NCI-H187 treated with DMSO at 0.1 percent for 48 hours (cell line): Measurements from ENCODE around the gene GZMM.
A peak's percentile ranks its signal among the peaks of the same experiment; 100 is the strongest.
"Not testable (repeated sequence)": the region's sequence is repeated elsewhere in the genome, so short reads cannot be mapped to it uniquely, and the experiment has no call there.

ENCODE experiments used
- DNase-seq: peaks from one replicate; lab custom pipeline; 2025; lab: John Stamatoyannopoulos, UW

GZMM gene

DNA sequence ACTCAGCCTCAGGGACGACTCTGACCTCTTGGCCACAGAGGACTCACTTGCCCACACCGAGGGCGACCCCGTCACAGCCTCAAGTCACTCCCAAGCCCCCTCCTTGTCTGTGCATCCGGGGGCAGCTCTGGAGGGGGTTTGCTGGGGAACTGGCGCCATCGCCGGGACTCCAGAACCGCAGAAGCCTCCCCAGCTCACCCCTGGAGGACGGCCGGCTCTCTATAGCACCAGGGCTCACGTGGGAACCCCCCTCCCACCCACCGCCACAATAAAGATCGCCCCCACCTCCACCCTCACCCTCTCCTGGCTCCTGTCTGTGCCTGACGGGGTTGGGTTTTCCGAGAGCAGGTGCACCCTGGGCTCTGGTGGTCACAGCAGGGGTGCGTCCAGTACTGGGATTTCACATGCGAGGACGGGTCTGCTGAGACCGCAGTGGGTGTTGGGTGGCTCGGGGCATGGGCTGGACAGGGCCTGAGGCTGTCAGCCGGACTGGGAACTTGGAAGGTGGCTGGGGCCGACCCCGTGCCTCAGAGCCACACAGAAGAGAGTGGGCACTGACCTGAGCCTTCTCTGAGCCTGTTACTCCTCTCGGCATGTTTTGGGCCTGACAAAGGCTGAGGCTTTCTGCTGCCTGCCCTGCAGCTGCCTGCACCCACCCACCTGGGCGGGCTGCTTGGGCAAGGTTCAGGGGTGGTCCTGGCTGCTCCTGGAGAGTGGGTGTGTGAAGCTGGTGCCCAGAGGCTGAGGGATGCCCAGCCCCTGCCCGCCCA lies 39.5 kb downstream of the GZMM start:
- DNase-seq, result no peak

DNA sequence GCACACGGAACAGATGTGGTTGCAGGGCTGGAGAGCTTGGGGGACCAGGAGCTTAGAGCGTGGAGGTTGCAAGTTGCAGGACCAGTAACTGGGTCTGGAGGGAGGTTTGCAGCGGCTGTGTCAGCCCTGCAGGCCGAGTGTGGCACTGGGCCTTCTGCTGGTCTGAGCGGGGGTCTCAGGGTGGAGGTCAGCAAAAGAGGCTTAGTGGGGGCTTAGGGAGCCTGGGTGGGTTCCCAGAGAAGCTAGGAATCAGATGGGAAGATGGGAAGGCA lies 40.1 kb downstream of the GZMM start:
- no peak for DNase-seq

DNA sequence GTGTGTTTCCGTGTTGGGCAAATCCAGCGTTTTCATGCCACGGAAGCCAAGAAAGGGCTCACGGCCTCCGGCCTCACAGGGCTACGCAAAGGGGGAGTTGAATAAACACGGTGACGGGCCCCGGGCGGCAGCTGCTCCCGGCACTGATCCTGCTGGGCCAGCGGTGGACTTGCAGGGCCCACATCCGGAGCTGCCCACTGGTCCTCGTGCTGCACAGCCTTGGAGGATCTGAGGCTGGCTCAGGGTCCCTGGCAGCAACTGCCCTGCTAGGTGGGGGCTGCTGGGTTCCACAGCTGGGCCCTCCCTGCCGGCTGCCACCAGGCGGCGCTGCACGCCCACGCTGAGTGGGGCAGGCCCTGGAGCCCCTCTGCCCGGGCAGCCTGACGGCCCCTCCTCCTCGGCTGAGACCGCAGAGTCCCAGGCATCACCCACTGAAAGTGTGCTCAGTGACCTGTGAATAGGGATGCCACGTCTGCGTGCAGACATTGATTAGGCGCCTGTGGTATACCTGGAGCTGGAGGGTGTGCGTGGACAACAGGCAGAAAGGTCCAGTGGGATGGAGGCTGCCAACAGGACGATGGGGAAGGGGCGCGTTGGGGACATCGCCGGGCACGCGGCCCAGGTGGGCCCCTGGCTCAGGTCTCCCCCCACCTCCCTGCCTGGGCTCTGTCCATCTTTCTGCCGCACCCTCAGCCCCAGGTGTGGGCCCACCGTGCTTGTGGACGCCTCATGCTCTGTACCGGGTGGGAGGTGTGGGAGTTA lies 40.6 kb downstream of the GZMM start:
- DNase-seq, result no peak

DNA sequence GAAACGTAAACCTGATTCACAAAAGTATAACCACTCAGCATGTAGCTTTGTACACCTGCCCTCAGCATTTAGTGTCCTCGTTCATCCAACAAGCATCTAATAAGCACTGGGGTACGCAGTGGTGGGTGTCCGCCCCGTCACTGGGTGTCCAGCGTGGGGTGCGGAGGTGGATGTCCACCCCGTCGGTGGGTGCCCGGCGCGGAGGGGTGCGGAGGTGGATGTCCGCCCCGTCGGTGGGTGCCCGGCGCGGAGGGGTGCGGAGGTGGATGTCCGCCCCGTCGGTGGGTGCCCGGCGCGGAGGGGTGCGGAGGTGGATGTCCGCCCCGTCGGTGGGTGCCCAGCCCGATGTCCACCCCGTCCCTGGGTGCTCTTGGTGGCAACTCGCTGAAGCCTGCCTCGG lies 41.3 kb downstream of the GZMM start:
- DNase-seq, result not testable (repeated sequence)

DNA sequence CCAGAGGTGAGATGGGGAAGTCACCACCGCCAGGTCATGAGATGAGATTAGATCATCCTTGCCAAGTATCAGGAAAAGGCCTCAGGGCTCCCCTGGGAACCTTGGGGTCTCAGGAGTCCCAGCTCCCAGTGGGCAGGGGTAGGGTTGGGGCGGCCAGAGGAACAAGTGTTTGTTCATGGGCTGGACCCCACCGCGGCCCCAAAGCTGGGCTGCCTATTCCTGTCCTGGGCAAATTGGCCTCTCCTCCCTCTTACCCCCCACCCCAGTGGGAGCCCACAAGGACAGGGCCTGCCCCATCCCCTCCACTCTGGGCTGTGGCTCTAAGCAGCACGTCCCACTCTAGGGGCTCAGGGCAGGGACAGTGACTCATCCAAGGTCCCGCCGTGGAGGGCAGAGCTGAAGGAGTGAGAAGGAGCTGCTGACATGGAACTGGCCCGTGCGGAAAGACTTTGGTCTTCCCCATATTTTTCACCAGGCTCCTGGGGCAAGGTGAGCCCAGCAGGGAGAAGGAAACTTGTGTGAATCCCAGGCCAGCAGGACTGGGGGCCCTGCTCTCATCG lies 41.8 kb downstream of the GZMM start:
- DNase-seq, result no peak

DNA sequence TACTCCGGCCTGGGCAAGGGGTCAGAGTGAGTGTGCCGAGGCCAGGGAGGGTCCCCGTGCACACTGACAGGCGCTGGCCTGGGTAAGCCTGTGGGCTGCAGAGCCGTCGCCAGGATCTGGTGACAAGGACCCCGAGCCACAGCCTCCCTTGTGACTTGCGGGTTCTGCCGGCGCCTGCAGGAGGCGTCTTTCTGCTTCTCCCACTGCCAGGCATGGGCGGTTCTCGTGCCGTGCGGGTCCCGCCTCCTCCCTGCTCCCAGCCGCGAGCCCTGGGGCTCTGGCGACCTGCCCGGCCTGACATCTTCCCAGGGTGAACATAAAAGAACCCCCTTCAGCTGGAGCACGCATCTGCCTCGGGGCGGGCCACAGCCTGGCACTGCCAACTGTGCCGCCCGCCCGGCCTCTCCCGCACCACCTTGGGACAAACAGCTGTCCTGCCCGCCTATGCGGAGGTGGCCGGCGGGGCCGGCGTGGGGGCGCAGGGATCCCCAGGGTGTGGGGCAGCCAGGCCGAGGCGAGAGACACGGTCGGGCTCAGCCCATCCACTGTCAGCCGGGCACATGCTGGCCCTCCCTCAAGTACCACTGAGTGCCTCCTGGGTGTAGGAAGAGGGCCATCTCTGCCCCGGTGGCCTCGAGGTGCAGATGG lies 44.4 kb downstream of the GZMM start:
- DNase-seq, result peak; percentile 10

DNA sequence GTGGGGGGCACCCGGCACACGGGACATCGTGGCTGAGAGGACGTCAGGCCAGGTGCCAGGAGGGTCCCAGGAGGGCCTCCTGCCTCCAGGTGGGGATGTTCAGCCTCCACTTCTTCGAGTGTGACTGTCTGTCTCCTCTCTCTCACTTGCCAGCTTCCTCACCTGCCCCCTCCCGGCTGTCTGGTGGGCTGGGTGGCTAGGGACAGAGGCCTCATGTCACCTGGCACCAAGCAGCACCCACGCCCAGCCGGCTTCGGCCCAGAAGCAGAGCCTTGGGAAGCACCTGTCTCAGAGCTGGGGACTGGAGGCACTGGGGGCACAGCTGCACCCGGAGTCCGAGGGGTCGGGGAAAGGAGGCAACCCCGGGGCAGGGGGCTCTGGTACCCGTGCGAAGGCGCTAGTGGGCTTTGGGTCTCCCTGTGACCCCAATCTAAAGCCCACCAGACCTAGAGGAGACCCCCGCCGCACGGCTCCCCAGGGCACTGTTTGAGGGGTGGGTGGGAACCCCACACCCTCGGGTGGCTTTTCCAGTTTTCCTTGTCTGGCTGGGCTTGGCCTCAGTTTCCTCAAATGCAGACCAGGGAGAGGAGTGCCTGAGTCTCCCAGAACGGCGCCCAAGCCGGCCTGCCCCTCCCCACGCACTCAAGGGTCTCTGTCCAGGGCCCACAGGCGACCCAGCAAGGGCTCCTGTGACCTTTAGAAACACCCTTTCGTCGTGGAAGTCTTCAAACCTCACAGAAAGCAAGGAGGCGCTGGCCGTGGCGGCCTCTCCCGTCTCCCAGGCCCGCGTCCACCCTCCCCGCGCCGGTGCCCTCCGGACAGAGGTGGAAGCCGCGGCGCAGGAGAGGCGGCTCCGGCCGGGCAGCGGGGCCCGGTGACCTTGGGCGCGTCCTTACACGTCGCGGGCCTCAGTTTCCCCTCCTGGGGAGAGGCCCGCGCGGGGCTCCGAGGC lies 45.2 kb downstream of the GZMM start:
- DNase-seq, result no peak

DNA sequence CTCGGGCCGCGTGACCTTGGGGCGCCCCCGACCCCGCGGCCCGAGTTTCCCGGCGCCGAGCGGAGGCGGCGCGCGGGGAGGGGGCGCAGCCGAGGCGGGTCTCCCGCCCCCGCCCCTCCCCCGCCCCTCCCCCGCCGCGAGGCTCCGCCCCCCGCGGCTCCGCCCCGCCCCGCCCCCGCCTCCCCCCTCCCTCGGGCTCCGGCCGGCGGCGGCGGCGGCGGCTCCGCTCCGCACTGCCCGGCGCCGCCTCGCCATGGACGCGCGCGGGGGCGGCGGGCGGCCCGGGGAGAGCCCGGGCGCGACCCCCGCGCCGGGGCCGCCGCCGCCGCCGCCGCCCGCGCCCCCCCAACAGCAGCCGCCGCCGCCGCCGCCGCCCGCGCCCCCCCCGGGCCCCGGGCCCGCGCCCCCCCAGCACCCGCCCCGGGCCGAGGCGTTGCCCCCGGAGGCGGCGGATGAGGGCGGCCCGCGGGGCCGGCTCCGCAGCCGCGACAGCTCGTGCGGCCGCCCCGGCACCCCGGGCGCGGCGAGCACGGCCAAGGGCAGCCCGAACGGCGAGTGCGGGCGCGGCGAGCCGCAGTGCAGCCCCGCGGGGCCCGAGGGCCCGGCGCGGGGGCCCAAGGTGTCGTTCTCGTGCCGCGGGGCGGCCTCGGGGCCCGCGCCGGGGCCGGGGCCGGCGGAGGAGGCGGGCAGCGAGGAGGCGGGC lies 46.0 kb downstream of the GZMM start, which contains the start of gene HCN2:
TSS of gene HCN2 (plus strand) at position 189 of the 703 bp plus-strand sequence. CDS start at position 254, 65 bp downstream.
- DNase-seq, result no peak

DNA sequence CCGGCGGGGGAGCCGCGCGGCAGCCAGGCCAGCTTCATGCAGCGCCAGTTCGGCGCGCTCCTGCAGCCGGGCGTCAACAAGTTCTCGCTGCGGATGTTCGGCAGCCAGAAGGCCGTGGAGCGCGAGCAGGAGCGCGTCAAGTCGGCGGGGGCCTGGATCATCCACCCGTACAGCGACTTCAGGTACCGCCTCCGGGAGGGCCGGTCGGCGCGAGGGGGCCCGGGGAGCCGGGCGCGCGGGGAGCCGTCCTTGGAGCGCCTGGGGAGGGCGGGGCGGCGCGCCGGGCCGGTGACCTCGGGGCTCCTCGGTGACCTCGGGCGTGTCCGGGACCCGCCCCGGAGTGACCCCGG lies 46.5 kb downstream of the GZMM start:
- DNase-seq, result no peak

DNA sequence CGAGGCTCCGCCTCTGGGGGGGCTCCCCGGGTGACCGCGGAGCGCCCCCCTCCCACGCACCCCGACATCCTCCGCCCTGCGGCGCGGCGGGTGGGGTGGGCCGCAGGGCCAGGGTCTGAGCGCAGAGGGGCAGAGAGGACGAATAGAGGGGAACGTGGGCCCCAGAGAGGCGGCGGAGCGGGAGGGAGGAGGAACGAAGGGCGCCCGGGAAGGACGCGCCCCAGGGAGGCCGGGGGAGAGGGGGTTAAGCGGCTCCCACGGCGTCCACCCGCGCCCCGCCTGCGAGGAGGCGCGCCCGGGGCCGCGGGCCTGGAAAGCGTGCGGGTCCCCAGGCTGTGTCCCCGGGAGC lies 46.9 kb downstream of the GZMM start:
- DNase-seq, result no peak

DNA sequence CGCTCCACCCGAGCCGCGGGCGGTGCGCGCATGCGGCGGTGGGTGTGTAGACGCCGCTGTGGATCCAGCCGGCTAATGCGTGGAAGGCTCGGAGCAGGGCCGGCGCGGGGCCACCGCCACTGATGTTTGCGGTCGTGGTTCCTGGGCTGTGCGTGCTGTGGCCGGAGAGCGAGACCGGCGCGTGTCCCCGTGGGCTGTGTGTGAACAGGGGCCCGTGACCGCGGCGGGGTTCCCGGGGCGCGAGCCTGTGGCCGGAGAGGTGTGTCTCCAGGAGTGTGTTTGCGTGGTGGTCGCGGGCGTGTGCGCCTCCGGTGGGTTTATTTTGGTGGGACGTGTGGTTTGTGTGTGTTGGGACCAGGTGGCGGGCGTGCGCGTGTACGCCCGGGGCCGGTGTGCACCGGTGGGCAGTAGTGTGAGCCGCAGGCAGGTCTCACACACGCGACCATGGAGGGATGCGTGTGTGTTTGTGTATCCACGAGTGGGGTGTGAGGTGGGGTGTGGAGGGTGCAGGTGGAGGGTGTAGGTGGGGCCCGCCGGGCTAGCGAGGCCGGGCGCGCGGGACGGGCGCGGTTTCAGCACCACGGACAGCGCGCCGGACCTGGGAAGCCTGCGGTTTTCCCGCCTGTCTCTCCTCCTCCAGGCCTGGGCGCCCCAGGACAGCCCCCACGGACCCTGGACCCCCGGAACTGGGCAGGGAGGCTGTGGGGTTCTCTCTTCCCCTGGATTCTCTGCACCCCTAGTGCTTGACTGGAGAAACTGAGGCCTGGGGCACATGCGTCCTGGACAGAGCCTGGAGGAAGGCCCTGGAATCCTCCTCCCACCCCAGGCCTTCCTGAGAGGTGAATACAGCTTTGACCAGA lies 47.5 kb downstream of the GZMM start:
- DNase-seq, result no peak

DNA sequence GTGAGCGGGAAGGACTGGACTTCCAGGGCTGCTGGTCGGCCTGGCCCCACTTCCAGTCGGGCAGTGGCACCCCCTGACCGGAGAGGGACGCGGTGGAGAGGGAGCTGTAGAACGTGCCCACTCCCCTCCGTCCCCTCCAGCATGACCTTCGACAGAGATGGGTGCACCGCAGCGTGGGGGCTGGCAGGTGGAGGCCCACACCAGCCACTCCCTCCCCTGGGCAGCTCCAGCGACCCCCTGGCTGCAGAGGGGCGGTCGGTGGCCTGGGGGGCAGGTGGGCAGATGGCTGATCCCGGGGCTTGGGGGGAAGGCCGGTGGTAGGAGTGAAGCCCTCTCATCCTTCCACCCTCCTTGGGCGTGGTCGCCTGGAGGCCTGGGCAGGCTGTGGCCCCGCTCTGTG lies 48.2 kb downstream of the GZMM start:
- no peak for DNase-seq

DNA sequence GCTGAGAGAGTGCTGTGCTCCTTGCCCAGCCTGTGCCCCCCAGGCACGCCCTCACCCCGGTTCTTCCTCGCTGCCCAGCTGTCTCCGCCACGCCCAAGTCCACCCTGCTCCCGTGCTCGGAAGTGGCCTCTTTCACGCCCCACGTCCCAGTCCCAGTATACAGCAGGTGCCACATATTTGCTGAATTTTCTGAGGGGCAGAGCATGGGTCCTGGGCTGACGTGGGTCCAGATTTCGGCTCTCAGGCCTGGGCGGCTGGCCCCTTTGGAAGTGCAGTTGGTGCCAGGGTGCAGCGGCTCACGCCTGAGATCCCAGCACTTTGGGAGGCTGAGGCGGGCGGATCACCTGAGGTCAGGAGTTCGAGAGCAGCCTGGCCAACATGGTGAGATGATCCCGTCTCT lies 49.2 kb downstream of the GZMM start:
- no peak for DNase-seq

DNA sequence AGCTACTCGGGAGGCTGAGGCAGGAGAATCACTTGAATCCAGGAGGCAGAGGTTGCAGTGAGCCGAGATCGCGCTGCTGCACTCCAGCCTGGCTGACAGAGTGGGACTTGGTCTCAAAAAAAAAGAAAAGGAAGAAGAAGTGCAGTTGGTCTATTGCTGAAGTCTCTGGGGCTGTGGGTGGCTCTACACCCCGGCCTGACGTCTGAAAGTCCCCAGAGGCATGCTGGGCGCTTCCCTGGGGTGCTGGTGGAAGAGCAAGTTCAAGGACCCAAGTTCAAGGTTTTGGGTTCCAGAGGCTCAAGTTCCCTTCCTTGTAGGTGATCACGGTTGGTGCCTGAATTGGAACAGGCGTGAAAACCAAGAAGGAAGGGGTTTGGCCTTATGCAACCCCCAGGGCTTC lies 49.7 kb downstream of the GZMM start:
- no peak for DNase-seq

DNA sequence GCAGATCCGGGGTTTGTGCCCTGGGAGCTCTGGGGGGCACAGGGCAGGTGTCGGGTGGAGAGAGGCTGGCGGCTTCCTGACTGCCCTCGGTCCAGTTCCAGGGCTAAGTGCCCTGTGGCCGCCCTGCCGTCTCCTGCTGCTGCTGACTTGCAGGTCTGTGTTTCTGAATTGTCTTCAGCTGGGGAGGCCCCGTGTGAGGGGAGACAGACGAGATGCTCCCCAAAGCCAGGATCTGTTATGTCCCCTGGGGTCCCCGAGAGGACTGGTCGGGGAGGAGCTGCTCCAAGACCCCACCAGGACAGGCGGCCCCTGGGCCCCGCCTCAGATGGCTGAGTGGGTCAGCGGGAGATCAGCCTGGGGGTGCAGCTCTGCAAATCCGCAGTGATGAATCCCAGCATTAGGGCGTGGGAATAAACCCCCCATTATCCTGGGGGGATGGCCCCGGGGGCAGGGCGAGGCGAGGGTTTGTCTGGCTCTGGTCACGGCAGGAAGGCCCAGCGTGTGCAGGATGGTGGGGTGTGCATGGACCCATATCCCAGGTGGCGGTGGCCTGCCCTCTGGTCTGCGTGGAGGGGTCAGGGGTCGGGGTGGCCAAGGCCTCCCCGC lies 50.5 kb downstream of the GZMM start:
- no peak for DNase-seq

DNA sequence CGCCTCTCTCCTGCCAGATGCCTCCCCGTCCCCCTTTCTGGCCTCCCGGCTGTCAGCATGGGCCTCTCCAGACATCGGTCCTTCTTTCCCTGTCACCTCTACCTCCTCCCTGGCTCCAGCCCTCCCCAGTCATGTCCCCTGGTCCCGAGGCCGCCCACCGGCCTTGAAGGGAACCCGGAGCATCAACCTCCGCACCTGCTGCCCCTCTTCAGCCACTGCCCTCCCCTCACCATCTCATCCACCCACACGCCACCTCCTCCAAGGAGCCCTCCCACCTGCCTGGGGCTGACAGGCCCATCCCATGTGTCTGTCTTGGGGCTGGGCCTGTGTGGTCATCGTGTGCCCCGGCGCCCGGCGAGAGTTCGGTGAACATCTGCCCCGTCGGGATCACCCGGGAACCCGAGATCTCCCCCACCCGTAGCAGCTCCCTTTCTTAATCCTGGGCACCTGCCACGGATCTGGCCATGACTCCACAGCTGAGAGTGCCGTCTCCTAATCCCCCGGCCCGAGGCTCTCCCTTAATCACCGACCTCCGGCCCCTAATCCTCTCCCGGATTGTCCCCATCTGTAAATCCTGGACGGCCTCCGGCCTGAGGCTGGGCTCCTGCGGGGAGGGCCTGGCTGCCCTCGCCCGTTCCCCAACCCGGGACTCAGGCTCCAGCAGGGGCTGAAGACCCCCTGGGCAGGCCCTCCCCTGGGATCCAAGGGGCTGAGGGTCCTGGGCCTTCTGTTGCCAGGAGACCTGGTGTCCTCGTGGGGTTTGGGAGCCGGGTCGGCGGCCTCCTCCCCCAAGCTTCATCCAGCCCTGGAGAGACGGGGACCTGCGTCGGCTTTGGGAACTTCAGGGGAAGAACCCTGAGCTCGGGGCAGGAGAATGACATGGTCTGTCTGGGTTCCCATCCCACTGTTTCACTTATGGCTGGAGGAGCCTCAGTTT lies 51.7 kb downstream of the GZMM start:
- DNase-seq, result no peak

DNA sequence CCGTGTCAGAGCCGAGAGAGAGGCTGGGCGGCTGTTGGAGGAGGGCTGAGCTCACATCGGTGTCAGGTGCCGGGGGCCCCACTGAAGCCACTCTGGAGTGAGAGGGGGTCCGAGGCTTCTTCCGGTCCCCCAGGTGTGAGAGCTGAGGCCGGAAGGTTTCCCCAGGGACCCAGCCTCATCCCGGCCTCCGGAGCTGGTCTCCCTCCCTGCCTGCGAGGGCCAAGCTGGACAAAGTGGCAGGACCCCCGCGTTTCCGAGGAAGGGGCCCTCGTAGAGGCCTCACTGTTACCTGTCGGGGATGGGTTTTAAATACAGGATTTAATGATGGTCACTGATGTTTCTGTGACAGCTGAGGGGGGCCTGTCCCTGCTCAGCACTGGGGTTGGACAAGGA lies 52.4 kb downstream of the GZMM start:
- DNase-seq, result no peak

DNA sequence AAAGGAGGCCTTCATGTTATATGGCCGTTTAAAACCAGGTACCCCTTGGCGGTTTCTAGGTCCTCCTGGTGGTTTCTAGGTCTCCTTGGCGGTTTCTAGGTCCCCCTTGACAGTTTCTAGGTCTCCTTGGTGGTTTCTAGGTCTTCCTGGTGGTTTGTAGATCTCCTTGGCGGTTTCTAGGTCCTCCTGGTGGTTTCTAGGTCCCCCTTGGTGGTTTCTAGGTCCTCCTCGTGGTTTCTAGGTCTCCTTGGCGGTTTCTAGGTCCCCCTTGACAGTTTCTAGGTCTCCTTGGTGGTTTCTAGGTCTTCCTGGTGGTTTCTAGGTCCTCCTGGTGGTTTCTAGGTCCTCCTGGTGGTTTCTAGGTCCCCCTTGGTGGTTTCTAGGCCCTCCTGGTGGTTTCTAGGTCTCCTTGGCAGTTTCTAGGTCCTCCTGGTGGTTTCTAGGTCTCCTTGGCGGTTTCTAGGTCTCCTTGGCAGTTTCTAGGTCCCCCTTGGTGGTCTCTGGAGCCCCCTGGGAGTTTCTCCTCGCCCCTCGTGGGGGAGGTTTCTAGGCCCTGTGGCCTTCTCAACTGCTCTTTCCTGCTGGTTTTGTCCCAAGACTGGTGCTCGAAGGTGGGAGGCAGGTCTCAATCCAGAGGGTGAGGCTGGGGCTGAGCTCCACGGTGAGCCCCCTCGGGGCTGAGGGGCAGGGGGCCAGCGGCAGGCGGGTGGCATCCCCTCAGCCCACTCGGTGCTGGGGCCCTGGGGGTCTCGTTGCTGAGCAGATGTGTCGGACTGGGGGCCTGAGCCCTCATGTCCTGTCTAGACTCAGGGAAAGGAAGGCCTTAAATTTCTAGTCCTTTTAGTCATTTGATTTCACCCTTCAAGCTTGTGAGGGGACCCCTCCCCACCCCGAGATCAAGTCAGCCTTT lies 53.8 kb downstream of the GZMM start:
- DNase-seq, result no peak
